ENCODE data around the gene PRKCA. TPM values are rescaled to one million over a fixed set of nuclear protein-coding genes. Genes with fewer than 3 reads are reported as not detected.

The PRKCA gene
- total and polyA plus RNA-seq, 9 of the 15 experiments (the other 6 are each of a cell fraction or from before 2014, with no cell fraction given) = 3.2 to 33.0 (median 17.8) TPM

GRCh38 chr17:66747578-66748275 is 445.3 kb downstream of the PRKCA start:
- Histone ChIP-seq H2AFZ (ENCODE audit: low read depth, low read length) (no peak overlapping the region), H3K9me3 (replicated peaks; ENCODE audit: control insufficient read depth, insufficient read depth, low read depth, low read length) (no peaks in the 10 kb centered on the region), H3K27ac (ENCODE audit: extremely low read depth, low read depth, low read length) (no peak overlapping the region), H4K20me1 (replicated peaks; ENCODE audit: control insufficient read depth, insufficient read depth, low read length) (0 out of 2 replicates have a peak, but pooled peaks cover 3% of the 10 kb centered on the region), H3K27me3 (ENCODE audit: control insufficient read depth in 2 of 2, insufficient read depth in 2 of 2, low read length in 2 of 2) (no peaks in the 10 kb centered on the region), H3K4me2 (ENCODE audit: insufficient read depth, low read length) (no peak overlapping the region), H3K4me1 (replicated peaks in 1 of 2; ENCODE audit: control insufficient read depth in 2 of 2, insufficient read depth in 2 of 2, low read length in 2 of 2) (peaks cover 0 to 3% of the 10 kb centered on the region in 2 experiments; a peak in 1 of 5 replicates), H3K36me3 (ENCODE audit: control insufficient read depth, insufficient read depth, low read length) (peaks cover 8% of the 10 kb centered on the region; the same call in 2 of the 3 replicates), H3K4me3 (no peak overlapping the region), H3K9ac (ENCODE audit: insufficient read depth in 1 of 2, low read depth in 2 of 2, low read length in 2 of 2) (no peak overlapping the region), H3K79me2 (ENCODE audit: control insufficient read depth, insufficient read depth, low read length) (no peaks in the 10 kb centered on the region), H3K9me1 (ENCODE audit: control insufficient read depth, insufficient read depth, low read length) (no peaks in the 10 kb centered on the region)
- in situ Hi-C loops (cut with MboI) (no loop called here), intact Hi-C loops (cut with micrococcal nuclease) (no loop called here)
- FAIRE-seq (no peak), ATAC-seq (no peak), DNase-seq (ENCODE audit: extremely low read depth in 1 of 4, low spot score in 3 of 4) (no peak)
- TF ChIP-seq MAFG (tag; conservative IDR thresholded peaks at IDR 0.05) = 0 out of 2 replicates have a peak, but pooled peaks have one; percentile 6
- TF ChIP-seq NFE2 (IDR thresholded peaks at IDR 0.05; ENCODE audit: low read depth) = peak; percentile 68
- TF ChIP-seq CREM (IDR thresholded peaks at IDR 0.05; ENCODE audit: low read depth) = peak; percentile 15; the same call in 1 of the 2 replicates
- TF ChIP-seq JUND (IDR thresholded peaks at IDR 0.05; ENCODE audit: borderline replicate concordance, low read depth, low read length) = peak; percentile 21; the same call in 1 of the 2 replicates
- TF ChIP-seq JUND (tag; IDR thresholded peaks at IDR 0.05; ENCODE audit: borderline replicate concordance, low read depth, low read length) = no peak
- TF ChIP-seq MTA2 (IDR thresholded peaks at IDR 0.05; ENCODE audit: low read depth) = no peak
- TF ChIP-seq ZNF263 (CRISPR knock-in tag; IDR thresholded peaks at IDR 0.05; ENCODE audit: borderline replicate concordance) = no peak
- no peak for TF ChIP-seq ETV1 (tag; conservative IDR thresholded peaks at IDR 0.05; ENCODE audit: low read depth)
- peak; percentile 55 for TF ChIP-seq FOSL1 (tag; conservative IDR thresholded peaks at IDR 0.05)
- BruUV-seq (replicated peaks) = no TSS peak
- ChIA-PET POLR2A (interaction anchor here (0.8 to 2.0 kb wide), 3 partner anchors 11 to 16 kb away, joined by 3 to 5 read pairs (median 5); no protein-coding TSS in a partner anchor), CTCF (ENCODE audit: low intra/inter-chr PET ratio) (no interaction called here)
- 59% methylated on average over 17 of the region's 17 CpGs for WGBS (ENCODE audit: insufficient coverage, low coverage, missing lambda C conversion rate)

All from K562 (cell line).